ENCODE measurements around the gene PAK5. TPM values are rescaled to one million over a fixed set of nuclear protein-coding genes. Genes with fewer than 3 reads are reported as not detected.

Gene PAK5
- total RNA-seq, 1 experiment from 2014 or later, result not detected

DNA sequence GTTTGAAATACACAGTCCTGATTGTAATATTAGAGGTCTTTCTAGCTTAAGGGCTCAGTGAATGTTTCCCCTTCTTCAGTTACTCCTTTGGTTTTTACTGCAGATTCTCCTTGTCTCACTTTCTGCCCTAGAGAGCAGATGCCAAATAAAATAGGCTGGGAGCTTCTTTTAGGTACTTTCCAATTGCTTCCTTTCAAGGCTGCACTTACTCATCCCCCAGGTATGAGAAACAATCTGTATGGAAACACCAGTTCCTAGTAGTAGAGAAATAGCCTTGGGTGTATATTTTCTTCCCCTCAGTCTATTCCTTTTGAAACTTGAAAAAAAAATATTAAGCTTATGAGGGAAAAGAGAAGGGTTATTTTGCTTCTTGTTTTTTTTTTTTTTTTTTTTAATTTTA, 139.7 kb downstream of the PAK5 start:
- TF ChIP-seq TCF7L2 (IDR thresholded peaks at IDR 0.05; ENCODE audit: low read depth, low read length) (no peak), POLR2AphosphoS5 (IDR thresholded peaks at IDR 0.05; ENCODE audit: low read depth, low read length) (no peak), SIN3A (IDR thresholded peaks at IDR 0.05; ENCODE audit: borderline replicate concordance, insufficient read depth, low read depth, low read length) (no peak)
- TF ChIP-seq, protein P1, sequence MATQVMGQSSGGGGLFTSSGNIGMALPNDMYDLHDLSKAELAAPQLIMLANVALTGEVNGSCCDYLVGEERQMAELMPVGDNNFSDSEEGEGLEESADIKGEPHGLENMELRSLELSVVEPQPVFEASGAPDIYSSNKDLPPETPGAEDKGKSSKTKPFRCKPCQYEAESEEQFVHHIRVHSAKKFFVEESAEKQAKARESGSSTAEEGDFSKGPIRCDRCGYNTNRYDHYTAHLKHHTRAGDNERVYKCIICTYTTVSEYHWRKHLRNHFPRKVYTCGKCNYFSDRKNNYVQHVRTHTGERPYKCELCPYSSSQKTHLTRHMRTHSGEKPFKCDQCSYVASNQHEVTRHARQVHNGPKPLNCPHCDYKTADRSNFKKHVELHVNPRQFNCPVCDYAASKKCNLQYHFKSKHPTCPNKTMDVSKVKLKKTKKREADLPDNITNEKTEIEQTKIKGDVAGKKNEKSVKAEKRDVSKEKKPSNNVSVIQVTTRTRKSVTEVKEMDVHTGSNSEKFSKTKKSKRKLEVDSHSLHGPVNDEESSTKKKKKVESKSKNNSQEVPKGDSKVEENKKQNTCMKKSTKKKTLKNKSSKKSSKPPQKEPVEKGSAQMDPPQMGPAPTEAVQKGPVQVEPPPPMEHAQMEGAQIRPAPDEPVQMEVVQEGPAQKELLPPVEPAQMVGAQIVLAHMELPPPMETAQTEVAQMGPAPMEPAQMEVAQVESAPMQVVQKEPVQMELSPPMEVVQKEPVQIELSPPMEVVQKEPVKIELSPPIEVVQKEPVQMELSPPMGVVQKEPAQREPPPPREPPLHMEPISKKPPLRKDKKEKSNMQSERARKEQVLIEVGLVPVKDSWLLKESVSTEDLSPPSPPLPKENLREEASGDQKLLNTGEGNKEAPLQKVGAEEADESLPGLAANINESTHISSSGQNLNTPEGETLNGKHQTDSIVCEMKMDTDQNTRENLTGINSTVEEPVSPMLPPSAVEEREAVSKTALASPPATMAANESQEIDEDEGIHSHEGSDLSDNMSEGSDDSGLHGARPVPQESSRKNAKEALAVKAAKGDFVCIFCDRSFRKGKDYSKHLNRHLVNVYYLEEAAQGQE (IDR thresholded peaks at IDR 0.05; ENCODE audit: insufficient read depth in 1 of 2, low read depth in 2 of 2, low read length in 1 of 2), result no peak
- TF ChIP-seq, protein P2, sequence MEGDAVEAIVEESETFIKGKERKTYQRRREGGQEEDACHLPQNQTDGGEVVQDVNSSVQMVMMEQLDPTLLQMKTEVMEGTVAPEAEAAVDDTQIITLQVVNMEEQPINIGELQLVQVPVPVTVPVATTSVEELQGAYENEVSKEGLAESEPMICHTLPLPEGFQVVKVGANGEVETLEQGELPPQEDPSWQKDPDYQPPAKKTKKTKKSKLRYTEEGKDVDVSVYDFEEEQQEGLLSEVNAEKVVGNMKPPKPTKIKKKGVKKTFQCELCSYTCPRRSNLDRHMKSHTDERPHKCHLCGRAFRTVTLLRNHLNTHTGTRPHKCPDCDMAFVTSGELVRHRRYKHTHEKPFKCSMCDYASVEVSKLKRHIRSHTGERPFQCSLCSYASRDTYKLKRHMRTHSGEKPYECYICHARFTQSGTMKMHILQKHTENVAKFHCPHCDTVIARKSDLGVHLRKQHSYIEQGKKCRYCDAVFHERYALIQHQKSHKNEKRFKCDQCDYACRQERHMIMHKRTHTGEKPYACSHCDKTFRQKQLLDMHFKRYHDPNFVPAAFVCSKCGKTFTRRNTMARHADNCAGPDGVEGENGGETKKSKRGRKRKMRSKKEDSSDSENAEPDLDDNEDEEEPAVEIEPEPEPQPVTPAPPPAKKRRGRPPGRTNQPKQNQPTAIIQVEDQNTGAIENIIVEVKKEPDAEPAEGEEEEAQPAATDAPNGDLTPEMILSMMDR (IDR thresholded peaks at IDR 0.05), result no peak
- Histone ChIP-seq H3K4me3 (ENCODE audit: low read depth in 2 of 2, low read length in 2 of 2) (no peak overlapping the region), H3K36me3 (ENCODE audit: control insufficient read depth, insufficient read depth, low read length) (no peaks in the 10 kb centered on the region), H3K9me3 (ENCODE audit: control insufficient read depth, insufficient read depth, low read depth, low read length) (no peaks in the 10 kb centered on the region), H3K27ac (ENCODE audit: low read length) (no peak overlapping the region), H3K27me3 (ENCODE audit: control insufficient read depth, insufficient read depth, low read length) (no peaks in the 10 kb centered on the region), H3K4me1 (ENCODE audit: control insufficient read depth, insufficient read depth, low read length) (no peaks in the 10 kb centered on the region)
- intact Hi-C loops (cut with micrococcal nuclease; ENCODE audit: unreplicated experiment), result no loop called here
- in situ Hi-C loops (cut with HindIII; ENCODE audit: low pct_unique_long_range_greater_than_20kb, low sequenced_read_pairs), result no loop called here
- ChIA-PET POLR2A (interaction anchor here (0.6 kb wide), 1 partner anchor 196 kb away, joined by 5 read pairs; no protein-coding TSS in a partner anchor), CTCF (no interaction called here)
- no TSS peak for BruUV-seq (replicated peaks)
- ATAC-seq (no peak), DNase-seq (ENCODE audit: low read depth, low spot score) (no peak)

DNA sequence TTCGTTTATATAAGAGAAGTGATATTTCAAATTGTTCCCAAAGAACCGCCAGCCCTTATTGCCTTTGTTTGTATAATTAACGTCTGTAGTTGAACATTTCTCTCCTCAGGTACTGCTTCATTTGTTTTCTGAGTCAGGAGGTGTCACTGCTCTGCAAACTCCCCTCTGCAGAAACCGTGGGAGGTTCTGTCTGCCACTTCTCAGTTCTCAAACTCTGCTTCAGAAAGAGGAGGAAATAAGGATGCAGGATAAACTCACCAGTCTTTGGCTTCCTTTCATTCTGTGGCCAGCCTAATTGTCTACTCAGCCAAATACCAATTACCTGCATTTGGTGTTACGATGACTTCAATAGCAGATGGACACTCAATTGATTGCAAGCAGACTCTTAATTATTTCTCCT, 149.8 kb downstream of the PAK5 start:
- no peaks in the 10 kb centered on the region for H3K9me3 ChIP-seq (ENCODE audit: control insufficient read depth, insufficient read depth, low read depth, low read length)
- no peaks in the 10 kb centered on the region for H3K27me3 ChIP-seq (ENCODE audit: control insufficient read depth, insufficient read depth, low read length)
- no peak for TF ChIP-seq TCF7L2 (IDR thresholded peaks at IDR 0.05; ENCODE audit: low read depth, low read length)
- TF ChIP-seq, protein P1 (IDR thresholded peaks at IDR 0.05; ENCODE audit: insufficient read depth in 1 of 2, low read depth in 2 of 2, low read length in 1 of 2), result no peak
- TF ChIP-seq POLR2AphosphoS5 (IDR thresholded peaks at IDR 0.05; ENCODE audit: low read depth, low read length), result no peak
- no peak for TF ChIP-seq SIN3A (IDR thresholded peaks at IDR 0.05; ENCODE audit: borderline replicate concordance, insufficient read depth, low read depth, low read length)
- TF ChIP-seq, protein P2 (IDR thresholded peaks at IDR 0.05), result no peak
- H3K4me1 ChIP-seq (ENCODE audit: control insufficient read depth, insufficient read depth, low read length), result no peaks in the 10 kb centered on the region
- DNase-seq (ENCODE audit: low read depth, low spot score) (no peak), ATAC-seq (no peak)
- CTCF ChIA-PET, result no interaction called here
- no TSS peak for BruUV-seq (replicated peaks)
- POLR2A ChIA-PET, result no interaction called here
- no peak overlapping the region for H3K27ac ChIP-seq (ENCODE audit: low read length)
- no peak overlapping the region for H3K4me3 ChIP-seq (ENCODE audit: low read depth in 2 of 2, low read length in 2 of 2)
- H3K36me3 ChIP-seq (ENCODE audit: control insufficient read depth, insufficient read depth, low read length), result no peaks in the 10 kb centered on the region
- intact Hi-C loops (cut with micrococcal nuclease; ENCODE audit: unreplicated experiment), result no loop called here
- in situ Hi-C loops (cut with HindIII; ENCODE audit: low pct_unique_long_range_greater_than_20kb, low sequenced_read_pairs), result no loop called here

Measured in Panc1 (cell line).